ENCODE results near the gene FBXO3.

- TF ChIP-seq GTF2F1 (IDR thresholded peaks at IDR 0.05; ENCODE audit: low read depth, low read length) (no peak), CTCF (IDR thresholded peaks at IDR 0.05 in 2 of 3, conservative IDR thresholded peaks at IDR 0.05 in 1 of 3; ENCODE audit: insufficient read depth in 2 of 3, low read depth in 1 of 3, low read length in 3 of 3) (no peak), ZNF253 (CRISPR knock-in tag; conservative IDR thresholded peaks at IDR 0.05) (no peak), ZNF592 (IDR thresholded peaks at IDR 0.05) (no peak), SMARCC2 (IDR thresholded peaks at IDR 0.05; ENCODE audit: low read depth) (no peak), GTF3C2 (IDR thresholded peaks at IDR 0.05; ENCODE audit: borderline replicate concordance, extremely low read depth, insufficient read length) (no peak), ATF7 (IDR thresholded peaks at IDR 0.05) (no peak)
- TF ChIP-seq, protein P1, sequence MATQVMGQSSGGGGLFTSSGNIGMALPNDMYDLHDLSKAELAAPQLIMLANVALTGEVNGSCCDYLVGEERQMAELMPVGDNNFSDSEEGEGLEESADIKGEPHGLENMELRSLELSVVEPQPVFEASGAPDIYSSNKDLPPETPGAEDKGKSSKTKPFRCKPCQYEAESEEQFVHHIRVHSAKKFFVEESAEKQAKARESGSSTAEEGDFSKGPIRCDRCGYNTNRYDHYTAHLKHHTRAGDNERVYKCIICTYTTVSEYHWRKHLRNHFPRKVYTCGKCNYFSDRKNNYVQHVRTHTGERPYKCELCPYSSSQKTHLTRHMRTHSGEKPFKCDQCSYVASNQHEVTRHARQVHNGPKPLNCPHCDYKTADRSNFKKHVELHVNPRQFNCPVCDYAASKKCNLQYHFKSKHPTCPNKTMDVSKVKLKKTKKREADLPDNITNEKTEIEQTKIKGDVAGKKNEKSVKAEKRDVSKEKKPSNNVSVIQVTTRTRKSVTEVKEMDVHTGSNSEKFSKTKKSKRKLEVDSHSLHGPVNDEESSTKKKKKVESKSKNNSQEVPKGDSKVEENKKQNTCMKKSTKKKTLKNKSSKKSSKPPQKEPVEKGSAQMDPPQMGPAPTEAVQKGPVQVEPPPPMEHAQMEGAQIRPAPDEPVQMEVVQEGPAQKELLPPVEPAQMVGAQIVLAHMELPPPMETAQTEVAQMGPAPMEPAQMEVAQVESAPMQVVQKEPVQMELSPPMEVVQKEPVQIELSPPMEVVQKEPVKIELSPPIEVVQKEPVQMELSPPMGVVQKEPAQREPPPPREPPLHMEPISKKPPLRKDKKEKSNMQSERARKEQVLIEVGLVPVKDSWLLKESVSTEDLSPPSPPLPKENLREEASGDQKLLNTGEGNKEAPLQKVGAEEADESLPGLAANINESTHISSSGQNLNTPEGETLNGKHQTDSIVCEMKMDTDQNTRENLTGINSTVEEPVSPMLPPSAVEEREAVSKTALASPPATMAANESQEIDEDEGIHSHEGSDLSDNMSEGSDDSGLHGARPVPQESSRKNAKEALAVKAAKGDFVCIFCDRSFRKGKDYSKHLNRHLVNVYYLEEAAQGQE (IDR thresholded peaks at IDR 0.05; ENCODE audit: borderline replicate concordance), result no peak
- TF ChIP-seq, protein P1 (CRISPR knock-in tag; IDR thresholded peaks at IDR 0.05; ENCODE audit: low read depth), result no peak
These were observed 825 bp downstream of the FBXO3 start for GRCh38 chr11:33773404-33773986.
